ENCODE data around the gene RGS7.

GRCh38 chr1:241299347-241299746, 57.7 kb downstream of the RGS7 start:
- no peak for TF ChIP-seq RAD21 (IDR thresholded peaks at IDR 0.05 in 1 of 2, conservative IDR thresholded peaks at IDR 0.05 in 1 of 2; ENCODE audit: low read depth in 2 of 2, low read length in 2 of 2)
- TF ChIP-seq CTCF (IDR thresholded peaks at IDR 0.05; ENCODE audit: control extremely low read depth in 1 of 3, insufficient read depth in 1 of 3, low read depth in 1 of 3, low read length in 3 of 3) = no peak
- no peak for TF ChIP-seq RXRA (IDR thresholded peaks at IDR 0.05; ENCODE audit: insufficient read depth, low read depth, low read length)
- no peak for TF ChIP-seq RFX5 (IDR thresholded peaks at IDR 0.05; ENCODE audit: borderline replicate concordance, low read depth, low read length)
- TF ChIP-seq EP300 (IDR thresholded peaks at IDR 0.05; ENCODE audit: borderline replicate concordance in 1 of 2, low read depth in 2 of 2, low read length in 2 of 2) = no peak
- no peak for TF ChIP-seq POLR2A (IDR thresholded peaks at IDR 0.05; ENCODE audit: control extremely low read depth in 1 of 2, low read depth in 2 of 2, low read length in 2 of 2)
- TF ChIP-seq TAF1 (IDR thresholded peaks at IDR 0.05; ENCODE audit: low read depth, low read length) = no peak
- TF ChIP-seq, protein P1, sequence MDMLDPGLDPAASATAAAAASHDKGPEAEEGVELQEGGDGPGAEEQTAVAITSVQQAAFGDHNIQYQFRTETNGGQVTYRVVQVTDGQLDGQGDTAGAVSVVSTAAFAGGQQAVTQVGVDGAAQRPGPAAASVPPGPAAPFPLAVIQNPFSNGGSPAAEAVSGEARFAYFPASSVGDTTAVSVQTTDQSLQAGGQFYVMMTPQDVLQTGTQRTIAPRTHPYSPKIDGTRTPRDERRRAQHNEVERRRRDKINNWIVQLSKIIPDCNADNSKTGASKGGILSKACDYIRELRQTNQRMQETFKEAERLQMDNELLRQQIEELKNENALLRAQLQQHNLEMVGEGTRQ (IDR thresholded peaks at IDR 0.05; ENCODE audit: low read length) = no peak
